Activated effector memory CD4-positive, alpha-beta T cell treated with Interleukin-2 at 50 U/mL for 16 hours (primary cell): Measurements from ENCODE around the gene BIRC5.

Experiments used
- DNase-seq: peaks from one replicate; pipeline ENCODE4 v3.0.0-alpha.2; 2020

Gene BIRC5

GRCh38 chr17:78184351-78184750, 29.7 kb upstream of the BIRC5 start:
- DNase-seq = no peak

- DNase-seq = no peak
These were observed 29.2 kb upstream of the BIRC5 start for GRCh38 chr17:78184868-78185267.

- no peak for DNase-seq
These were observed 27.9 kb upstream of the BIRC5 start for GRCh38 chr17:78185981-78186691.

GRCh38 chr17:78186692-78187595, 27.1 kb upstream of the BIRC5 start, which contains the start of the genes AFMID and TK1:
Gene AFMID (plus strand): TSS chr17:78187362. CDS start chr17:78187371, 9 bp downstream.
Gene TK1 (minus strand): TSS chr17:78187052. CDS start chr17:78186994, 58 bp downstream.
- peak; percentile 75 for DNase-seq

- DNase-seq = no peak
These were observed 17.3 kb upstream of the BIRC5 start for GRCh38 chr17:78196716-78197115.

GRCh38 chr17:78197147-78197832, 16.8 kb upstream of the BIRC5 start:
- no peak for DNase-seq

- no peak for DNase-seq
These were observed 13.6 kb upstream of the BIRC5 start for GRCh38 chr17:78200451-78200850.

- DNase-seq = no peak
These were observed 11.4 kb upstream of the BIRC5 start for GRCh38 chr17:78202666-78203065.

- no peak for DNase-seq
These were observed 9.5 kb upstream of the BIRC5 start for GRCh38 chr17:78204387-78205123.

- no peak for DNase-seq
These were observed 8.8 kb upstream of the BIRC5 start for GRCh38 chr17:78205124-78205775.

- DNase-seq = no peak
These were observed 7.8 kb upstream of the BIRC5 start for GRCh38 chr17:78206298-78206697.

- no peak for DNase-seq
These were observed 5.6 kb upstream of the BIRC5 start for GRCh38 chr17:78208486-78208885.

GRCh38 chr17:78210111-78210510, 3.9 kb upstream of the BIRC5 start:
- DNase-seq = no peak

- no peak for DNase-seq
These were observed 3.0 kb upstream of the BIRC5 start for GRCh38 chr17:78211032-78211431.

GRCh38 chr17:78214706-78215061, 631 bp downstream of the BIRC5 start:
- DNase-seq = no peak

GRCh38 chr17:78219396-78220150, 5.5 kb downstream of the BIRC5 start:
- DNase-seq = no peak

- no peak for DNase-seq
These were observed 9.0 kb downstream of the BIRC5 start for GRCh38 chr17:78223061-78223460.

- DNase-seq = no peak
These were observed 9.7 kb downstream of the BIRC5 start for GRCh38 chr17:78223765-78224164.

GRCh38 chr17:78224231-78225087, 10.4 kb downstream of the BIRC5 start:
- DNase-seq = no peak

GRCh38 chr17:78225088-78225865, 11.2 kb downstream of the BIRC5 start:
- no peak for DNase-seq
